Measurements from ENCODE around the gene GAB1. TPM values are rescaled to one million over a fixed set of nuclear protein-coding genes. Genes with fewer than 3 reads are reported as not detected.

The GAB1 gene
- total and polyA plus RNA-seq, 2 donors (not counting 1 experiment from before 2014, with no cell fraction given) = 4.7 to 10.8 TPM

GRCh38 chr4:143311924-143312323 lies 24.8 kb upstream of the GAB1 start:
- H4K20me1 ChIP-seq (ENCODE audit: control insufficient read depth, insufficient read depth, low read length, poor library complexity, severe bottlenecking) = no peaks in the 10 kb centered on the region
- no peaks in the 10 kb centered on the region for H3K9me3 ChIP-seq (ENCODE audit: control extremely low read depth in 1 of 3, control insufficient read depth in 2 of 3, insufficient read depth in 1 of 3, low read length in 2 of 3)
- no peaks in the 10 kb centered on the region for H3K79me2 ChIP-seq (ENCODE audit: control insufficient read depth, insufficient read depth, low read length)
- no peaks in the 10 kb centered on the region for H3K27me3 ChIP-seq (replicated peaks in 1 of 4; ENCODE audit: control extremely low read depth in 1 of 4, control insufficient read depth in 3 of 4, insufficient read depth in 4 of 4, low read length in 3 of 4)
- no CpG with 5 or more reads among the region's 3 CpGs for WGBS (ENCODE audit: insufficient coverage)
- H3K27me3 Mint-ChIP-seq = peaks cover 3% of the 10 kb centered on the region
- no peak overlapping the region for H3K4me3 ChIP-seq (ENCODE audit: control extremely low read depth in 1 of 5, extremely low read depth in 1 of 5, insufficient read depth in 1 of 5, low read depth in 2 of 5, low read length in 4 of 5)
- no peak overlapping the region for H3K27ac Mint-ChIP-seq
- H3K27ac ChIP-seq (ENCODE audit: low read length in 2 of 2) = no peak overlapping the region
- H3K36me3 ChIP-seq (replicated peaks in 1 of 2; ENCODE audit: control extremely low read depth in 1 of 2, control insufficient read depth in 1 of 2, extremely low read depth in 1 of 2, insufficient read depth in 2 of 2, low read length in 1 of 2) = no peaks in the 10 kb centered on the region
- DNase-seq (no peak), ATAC-seq (ENCODE audit: low read depth) (no peak)
- POLR2A ChIA-PET = no interaction called here
- intact Hi-C loops (cut with micrococcal nuclease) = no loop called here
- no peaks in the 10 kb centered on the region for H3K4me1 ChIP-seq (ENCODE audit: control insufficient read depth in 2 of 2, insufficient read depth in 2 of 2, low read length in 2 of 2)
- H3K9ac ChIP-seq (ENCODE audit: low read length) = no peak overlapping the region
- TF ChIP-seq, protein P1, sequence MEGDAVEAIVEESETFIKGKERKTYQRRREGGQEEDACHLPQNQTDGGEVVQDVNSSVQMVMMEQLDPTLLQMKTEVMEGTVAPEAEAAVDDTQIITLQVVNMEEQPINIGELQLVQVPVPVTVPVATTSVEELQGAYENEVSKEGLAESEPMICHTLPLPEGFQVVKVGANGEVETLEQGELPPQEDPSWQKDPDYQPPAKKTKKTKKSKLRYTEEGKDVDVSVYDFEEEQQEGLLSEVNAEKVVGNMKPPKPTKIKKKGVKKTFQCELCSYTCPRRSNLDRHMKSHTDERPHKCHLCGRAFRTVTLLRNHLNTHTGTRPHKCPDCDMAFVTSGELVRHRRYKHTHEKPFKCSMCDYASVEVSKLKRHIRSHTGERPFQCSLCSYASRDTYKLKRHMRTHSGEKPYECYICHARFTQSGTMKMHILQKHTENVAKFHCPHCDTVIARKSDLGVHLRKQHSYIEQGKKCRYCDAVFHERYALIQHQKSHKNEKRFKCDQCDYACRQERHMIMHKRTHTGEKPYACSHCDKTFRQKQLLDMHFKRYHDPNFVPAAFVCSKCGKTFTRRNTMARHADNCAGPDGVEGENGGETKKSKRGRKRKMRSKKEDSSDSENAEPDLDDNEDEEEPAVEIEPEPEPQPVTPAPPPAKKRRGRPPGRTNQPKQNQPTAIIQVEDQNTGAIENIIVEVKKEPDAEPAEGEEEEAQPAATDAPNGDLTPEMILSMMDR (IDR thresholded peaks at IDR 0.05) = no peak
- TF ChIP-seq EZH2 (IDR thresholded peaks at IDR 0.05; ENCODE audit: borderline replicate concordance, insufficient read depth, low read depth, low read length, poor library complexity, severe bottlenecking) = no peak
- H2AFZ ChIP-seq (ENCODE audit: insufficient read depth, low read depth, low read length, poor library complexity, severe bottlenecking) = no peak overlapping the region
- H3K9me3 Mint-ChIP-seq (ENCODE audit: insufficient read depth) = no peaks in the 10 kb centered on the region
- H3K4me1 Mint-ChIP-seq = no peaks in the 10 kb centered on the region
- H3K4me3 Mint-ChIP-seq = no peak overlapping the region
- no peak overlapping the region for H3K4me2 ChIP-seq (replicated peaks; ENCODE audit: low read depth, low read length, poor library complexity, severe bottlenecking)
- CTCF ChIA-PET = no interaction called here

DNA sequence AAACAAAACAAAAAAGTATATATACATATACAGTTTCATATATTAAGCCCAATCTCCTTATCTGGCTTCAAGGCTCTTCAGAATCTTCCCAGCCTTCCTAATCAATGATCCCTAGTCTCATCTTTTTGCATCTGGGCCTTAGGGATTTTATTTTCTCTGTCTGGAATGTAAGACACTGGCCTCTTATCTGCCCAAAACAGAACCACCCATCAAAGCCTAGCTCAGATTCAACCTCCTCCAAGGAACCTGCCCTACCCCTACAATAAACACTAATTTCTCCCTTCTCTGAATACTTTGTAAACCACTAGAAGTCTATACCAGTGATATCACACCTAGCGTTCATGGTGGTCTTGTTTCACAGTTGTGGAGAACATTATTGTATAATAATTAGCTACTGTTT lies 23.2 kb upstream of the GAB1 start:
- no peak for ATAC-seq (ENCODE audit: low read depth)
- WGBS (ENCODE audit: insufficient coverage) = no CpG with 5 or more reads among the region's 1 CpG
- POLR2A ChIA-PET = no interaction called here
- peaks cover 3% of the 10 kb centered on the region for H3K27me3 Mint-ChIP-seq
- no peak overlapping the region for H3K4me2 ChIP-seq (replicated peaks; ENCODE audit: low read depth, low read length, poor library complexity, severe bottlenecking)
- H3K36me3 ChIP-seq (replicated peaks in 1 of 2; ENCODE audit: control extremely low read depth in 1 of 2, control insufficient read depth in 1 of 2, extremely low read depth in 1 of 2, insufficient read depth in 2 of 2, low read length in 1 of 2) = no peaks in the 10 kb centered on the region
- H3K4me3 ChIP-seq (ENCODE audit: control extremely low read depth in 1 of 5, extremely low read depth in 1 of 5, insufficient read depth in 1 of 5, low read depth in 2 of 5, low read length in 4 of 5) = no peak overlapping the region
- H3K4me1 ChIP-seq (ENCODE audit: control insufficient read depth in 2 of 2, insufficient read depth in 2 of 2, low read length in 2 of 2) = no peaks in the 10 kb centered on the region
- H4K20me1 ChIP-seq (ENCODE audit: control insufficient read depth, insufficient read depth, low read length, poor library complexity, severe bottlenecking) = no peaks in the 10 kb centered on the region
- H3K4me1 Mint-ChIP-seq = no peaks in the 10 kb centered on the region
- H3K4me3 Mint-ChIP-seq = no peak overlapping the region
- no peak overlapping the region for H3K27ac Mint-ChIP-seq
- no peak overlapping the region for H3K27ac ChIP-seq (ENCODE audit: low read length in 2 of 2)
- no peak for DNase-seq
- H3K27me3 ChIP-seq (replicated peaks in 1 of 4; ENCODE audit: control extremely low read depth in 1 of 4, control insufficient read depth in 3 of 4, insufficient read depth in 4 of 4, low read length in 3 of 4) = no peaks in the 10 kb centered on the region
- H3K9ac ChIP-seq (ENCODE audit: low read length) = no peak overlapping the region
- CTCF ChIA-PET = no interaction called here
- H3K9me3 ChIP-seq (ENCODE audit: control extremely low read depth in 1 of 3, control insufficient read depth in 2 of 3, insufficient read depth in 1 of 3, low read length in 2 of 3) = no peaks in the 10 kb centered on the region
- H3K79me2 ChIP-seq (ENCODE audit: control insufficient read depth, insufficient read depth, low read length) = no peaks in the 10 kb centered on the region
- H3K9me3 Mint-ChIP-seq (ENCODE audit: insufficient read depth) = no peaks in the 10 kb centered on the region
- no peak for TF ChIP-seq EZH2 (IDR thresholded peaks at IDR 0.05; ENCODE audit: borderline replicate concordance, insufficient read depth, low read depth, low read length, poor library complexity, severe bottlenecking)
- TF ChIP-seq, protein P1 (IDR thresholded peaks at IDR 0.05) = no peak
- H2AFZ ChIP-seq (ENCODE audit: insufficient read depth, low read depth, low read length, poor library complexity, severe bottlenecking) = no peak overlapping the region
- intact Hi-C loops (cut with micrococcal nuclease) = no loop called here
